ENCODE data around the gene DLX5.
"Not testable (repeated sequence)": the region's sequence is repeated elsewhere in the genome, so short reads cannot be mapped to it uniquely, and the experiment has no call there.

The DLX5 gene

DNA sequence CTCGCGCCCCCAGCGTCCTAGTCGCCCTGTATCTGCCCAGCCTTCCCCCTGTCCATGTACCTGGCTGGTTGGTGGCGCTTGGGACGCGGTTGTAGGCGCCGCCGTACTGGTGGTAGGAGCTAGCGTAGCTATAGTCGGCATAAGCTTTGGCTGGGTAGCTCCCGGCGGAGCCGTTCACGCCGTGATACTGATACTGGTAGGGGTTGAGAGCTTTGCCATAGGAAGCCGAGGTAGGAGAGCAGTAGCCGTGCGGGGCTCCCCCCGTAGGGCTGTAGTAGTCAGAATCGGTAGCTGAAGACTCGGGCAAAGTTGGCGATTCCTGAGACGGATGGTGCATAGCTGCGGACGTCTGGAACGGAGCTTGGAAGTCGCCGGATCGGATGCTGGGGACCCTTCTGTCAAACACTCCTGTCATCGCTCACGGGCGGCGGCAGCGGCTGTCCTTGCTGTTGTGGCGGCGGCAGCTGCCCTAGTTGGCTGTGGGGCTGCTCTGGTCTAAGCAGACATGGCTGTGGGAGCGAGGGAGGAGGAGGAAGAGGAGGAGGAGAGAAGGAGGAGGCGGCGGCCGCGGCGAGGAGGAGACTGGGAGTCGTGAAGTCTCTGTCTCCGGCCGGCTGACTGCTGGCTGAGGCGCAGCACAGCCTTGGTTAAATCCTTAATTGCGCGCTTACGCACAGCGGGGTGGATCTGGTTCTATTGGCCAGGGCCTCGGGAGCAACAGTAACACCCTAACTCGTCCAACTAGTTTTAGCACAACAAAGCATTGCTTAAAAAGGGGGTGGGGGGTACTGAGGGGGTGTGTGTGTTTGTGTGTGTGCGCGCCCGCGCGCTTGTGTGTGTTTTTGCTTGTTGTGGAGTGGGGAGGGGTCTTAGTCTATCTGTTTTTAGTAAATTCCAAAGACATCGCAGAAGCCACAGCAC lies at the start of gene DLX5:
TSS of gene DLX5 (minus strand) at position 623 of the 921 bp plus-strand sequence. CDS start at position 415, 208 bp downstream.
- peak; percentile 69 to 82 for DNase-seq

DNA sequence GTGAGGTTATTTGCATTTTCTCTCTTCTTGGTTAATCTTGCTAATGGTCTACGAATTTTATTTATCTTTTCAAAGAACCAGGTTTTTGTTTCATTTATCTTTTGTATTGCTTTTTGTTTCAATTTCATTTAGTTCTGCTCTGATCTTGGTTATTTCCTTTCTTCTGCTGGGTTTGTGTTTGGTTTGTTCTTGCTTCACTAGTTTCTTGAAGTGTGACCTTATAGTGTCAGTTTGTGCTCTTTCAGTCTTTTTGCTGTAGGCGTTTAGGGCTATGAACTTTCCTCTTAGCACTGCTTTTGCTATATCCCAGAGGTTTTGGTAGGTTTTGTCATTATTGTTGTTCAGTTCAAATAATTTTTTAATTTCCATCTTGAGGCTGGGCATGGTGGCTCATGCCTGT lies 47.4 kb upstream of the DLX5 start:
- DNase-seq: not testable (repeated sequence)

DNA sequence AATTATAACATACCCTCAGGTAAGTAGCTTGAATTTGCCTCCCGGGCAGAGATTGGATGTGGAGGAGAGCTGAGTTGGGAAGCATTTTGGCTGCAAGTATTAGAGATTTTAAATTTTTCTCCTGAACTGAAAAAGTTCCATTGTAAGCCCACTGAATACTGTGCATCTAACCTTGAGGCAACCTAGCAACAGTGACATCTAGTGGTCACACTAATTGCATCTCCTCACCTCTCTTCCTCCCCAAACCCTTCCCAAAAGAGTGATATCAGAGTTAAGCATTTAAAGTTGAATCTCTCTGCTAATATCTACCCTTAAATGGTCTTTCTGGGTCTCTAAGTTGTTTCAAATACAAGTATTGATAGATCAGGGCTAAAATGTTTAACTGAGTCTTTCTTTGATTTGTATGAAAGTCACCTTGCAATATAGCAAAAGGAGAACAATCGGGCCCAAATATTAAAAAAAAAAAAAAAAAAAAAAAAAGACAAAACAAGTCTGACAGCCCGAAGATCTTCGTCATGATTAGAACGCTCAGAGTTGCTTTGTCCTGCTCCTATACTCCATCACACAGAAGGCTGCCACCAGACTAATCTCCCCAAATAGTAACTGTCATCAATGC lies 40.4 kb upstream of the DLX5 start:
- DNase-seq: peak in 1 of 2 experiments; percentile 49

DNA sequence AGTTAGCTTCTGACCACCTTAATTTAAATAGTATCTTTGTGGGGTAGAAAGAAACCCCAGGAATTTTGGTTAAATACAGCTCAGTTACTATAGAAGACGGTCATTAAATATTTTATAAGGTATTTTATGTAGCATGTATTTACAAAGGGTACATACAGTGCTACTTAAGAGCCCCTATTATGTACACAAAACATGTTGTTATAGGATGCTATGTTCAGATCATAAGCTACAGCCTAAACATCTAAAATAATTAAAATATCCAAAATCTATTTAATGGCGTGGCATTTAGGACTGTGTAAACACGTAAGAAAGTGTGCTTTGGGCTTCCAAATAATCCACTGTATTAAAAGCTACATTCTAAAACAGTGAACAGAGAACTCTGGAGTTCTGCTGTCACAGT lies 39.4 kb upstream of the DLX5 start:
- DNase-seq: no peak

DNA sequence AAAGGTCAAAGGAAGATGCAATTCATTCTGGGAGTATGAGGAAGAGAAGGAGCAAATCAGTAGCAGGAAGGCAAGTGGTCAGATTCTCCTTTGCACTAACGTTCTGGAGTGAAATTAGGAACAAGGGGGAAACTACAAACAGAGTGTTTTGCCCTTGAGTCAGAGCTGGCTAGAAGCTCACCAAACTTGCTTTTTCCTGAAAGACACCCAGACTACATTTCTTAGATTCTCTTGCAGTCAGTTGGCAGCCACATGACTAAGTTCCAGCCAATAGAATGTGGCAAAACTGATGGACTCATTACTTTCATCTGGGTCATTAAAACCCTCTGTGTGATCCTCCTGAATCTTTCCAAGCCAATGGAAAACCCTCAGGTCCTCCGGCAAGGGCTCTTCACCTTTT lies 18.6 kb upstream of the DLX5 start:
- no peak for DNase-seq

DNA sequence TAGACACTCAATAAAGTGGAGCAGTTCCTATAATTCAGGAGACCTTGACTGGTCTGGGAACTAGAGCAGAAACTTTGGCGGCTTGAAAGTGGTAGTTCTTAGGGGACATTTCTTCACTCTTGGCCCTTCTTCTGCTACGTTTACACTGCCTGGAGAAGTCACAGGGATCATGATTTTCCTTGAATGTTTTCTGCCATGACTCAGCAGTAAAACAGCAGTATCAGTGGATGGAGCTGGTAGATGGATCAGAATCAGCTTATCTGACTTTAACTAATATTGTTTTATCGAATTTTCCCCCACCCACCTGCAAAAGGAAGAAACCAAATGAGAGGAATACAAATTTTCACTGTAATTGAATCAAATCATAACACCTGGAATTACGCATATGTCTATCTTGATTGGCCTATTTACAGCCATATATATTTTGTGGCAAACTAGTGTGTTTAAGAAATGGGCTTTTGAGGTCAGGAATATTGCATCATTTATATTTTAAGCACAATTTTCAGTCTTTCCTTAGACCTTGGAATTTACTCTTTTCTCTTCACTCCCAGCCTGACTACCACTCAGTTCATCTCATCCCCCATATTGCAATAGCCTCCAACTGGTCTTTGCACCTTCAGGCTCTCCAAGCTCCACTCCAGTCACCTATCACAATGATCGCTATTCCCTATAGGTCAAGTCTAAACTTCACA lies 14.9 kb upstream of the DLX5 start:
- DNase-seq: no peak

DNA sequence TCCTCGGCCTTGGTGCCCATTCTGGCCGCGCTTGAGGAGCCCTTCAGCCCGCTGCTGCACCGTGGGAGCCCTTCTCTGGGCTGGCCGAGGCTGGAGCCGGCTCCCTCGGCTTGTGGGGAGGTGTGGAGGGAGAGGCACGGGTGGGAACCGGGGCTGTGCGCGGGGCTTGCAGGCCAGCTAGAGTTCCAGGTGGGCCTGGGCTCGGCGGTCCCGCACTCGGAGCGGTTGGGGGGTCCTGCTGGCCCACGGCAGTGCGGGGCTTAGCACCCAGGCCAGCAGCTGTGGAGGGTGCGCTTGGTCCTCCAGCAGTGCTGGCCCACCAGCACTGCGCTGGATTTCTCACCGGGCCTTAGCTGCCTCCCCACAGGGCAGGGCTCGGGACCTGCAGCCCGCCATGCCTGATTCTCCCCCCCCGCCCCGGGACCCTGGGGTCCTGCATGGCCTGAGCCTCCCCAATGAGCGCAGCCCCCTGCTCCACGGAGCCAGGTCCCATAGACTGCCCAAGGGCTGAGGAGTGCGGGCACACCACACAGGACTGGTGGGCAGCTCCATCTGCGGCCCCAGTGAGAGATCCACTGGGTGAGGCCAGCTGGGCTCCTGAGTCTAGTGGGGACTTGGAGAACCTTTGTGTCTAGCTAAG lies 9.7 kb upstream of the DLX5 start:
- not testable (repeated sequence) for DNase-seq

DNA sequence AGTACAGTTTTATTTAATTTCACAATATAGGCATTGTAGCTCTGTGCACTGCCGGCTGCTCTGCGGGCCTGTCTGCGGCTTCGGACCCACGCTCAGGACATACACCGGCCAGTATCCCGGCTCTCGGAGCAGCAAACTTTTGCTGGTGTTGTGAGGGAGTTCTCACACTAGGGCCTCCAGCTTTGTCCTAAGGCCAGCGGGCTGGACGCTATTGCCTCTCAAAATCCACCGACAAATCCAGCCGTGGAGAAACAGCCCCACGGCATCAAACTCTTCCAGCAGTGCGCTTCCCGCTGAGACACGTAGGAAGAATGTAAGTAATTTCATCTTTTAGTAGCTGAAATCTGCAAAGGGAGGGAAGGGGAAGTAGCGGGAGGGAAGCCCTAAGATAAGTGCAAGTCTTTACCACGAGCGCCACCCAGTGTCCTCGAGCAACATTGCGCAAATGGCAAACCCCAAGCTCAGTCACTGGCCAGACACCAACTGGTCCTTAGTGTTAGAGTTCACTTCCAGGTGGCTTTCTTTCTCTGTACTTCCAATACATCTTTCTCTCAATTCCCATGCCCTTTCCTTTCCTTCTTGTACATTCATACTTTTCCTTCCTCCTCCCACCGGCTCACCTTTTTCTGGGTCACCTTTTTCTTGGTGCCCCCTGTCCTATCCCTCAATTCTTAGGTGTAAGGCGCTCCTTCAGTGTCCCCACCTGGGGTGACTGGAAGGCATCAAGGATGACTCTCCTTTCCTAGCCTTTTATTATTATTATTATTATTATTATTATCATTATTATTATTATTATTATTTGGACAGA lies 3.0 kb upstream of the DLX5 start:
- peak; percentile 57 to 77 for DNase-seq

DNA sequence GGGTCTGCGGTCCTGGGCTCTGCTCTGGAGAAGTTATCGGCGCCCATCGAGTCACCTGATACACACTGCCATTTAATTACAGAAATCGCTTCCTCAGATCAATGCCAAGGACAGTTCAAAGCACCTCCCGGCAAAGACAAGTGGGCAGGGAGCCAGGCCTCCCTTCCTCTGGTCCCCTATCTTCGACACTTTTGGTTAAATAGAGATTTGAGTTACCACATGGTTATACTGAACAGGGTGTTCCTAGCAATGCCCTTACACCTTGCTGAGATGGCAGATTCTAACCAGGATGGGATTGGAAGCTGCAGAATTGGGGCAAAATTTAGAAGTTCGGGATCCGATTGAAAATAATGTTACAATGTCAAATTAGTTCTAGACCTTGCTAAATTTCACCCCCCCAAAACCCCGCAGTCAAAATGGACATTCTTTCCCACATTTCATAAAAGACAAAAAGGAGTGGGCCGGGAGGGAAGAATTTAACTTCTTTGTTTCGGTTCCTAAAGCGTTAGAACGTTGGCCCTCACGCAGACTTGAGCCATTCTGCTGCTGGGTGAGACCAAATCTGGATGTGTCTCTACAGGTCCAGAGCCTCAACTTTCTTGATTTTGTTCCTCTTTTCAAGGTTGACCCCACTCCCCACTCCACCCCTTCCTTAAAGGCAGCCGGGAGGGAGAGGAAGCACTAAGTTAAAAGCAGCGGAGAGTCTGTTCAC lies 2.2 kb upstream of the DLX5 start:
- DNase-seq: no peak

DNA sequence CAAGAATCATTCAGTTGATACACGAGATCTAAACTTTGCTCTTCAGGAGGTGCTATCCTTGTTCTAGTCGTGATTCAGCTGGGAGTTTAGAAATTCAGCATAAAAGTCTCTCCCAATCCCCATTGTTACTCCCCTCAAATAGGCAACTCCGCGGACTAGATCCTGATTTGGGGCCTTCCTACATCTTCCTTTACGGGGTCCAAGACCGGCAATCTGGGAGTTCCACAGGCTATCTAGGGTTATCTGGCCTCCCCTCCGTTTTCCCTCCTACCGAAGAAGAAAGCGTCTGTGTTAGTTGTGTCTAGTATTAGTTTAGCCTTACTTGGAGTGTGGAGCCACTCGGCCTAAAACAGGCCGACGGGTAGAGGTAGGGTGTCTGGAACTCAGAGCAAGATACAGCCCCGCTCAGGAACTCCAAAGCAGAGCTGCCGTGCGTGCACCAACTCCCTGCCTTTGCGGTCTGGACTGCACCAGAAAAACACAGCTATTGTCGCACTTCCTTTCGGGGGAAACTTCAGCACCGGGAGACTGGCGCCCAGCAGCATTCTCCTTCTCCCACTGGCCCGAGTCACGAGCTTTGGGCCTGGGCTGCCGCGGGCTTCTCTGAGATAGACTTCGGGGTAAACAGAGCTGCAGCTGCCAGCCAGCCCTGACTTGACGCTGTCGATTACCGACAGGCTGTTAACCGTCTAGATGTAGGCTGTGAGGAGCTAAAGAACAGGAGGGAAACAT lies 1.5 kb upstream of the DLX5 start:
- no peak for DNase-seq

DNA sequence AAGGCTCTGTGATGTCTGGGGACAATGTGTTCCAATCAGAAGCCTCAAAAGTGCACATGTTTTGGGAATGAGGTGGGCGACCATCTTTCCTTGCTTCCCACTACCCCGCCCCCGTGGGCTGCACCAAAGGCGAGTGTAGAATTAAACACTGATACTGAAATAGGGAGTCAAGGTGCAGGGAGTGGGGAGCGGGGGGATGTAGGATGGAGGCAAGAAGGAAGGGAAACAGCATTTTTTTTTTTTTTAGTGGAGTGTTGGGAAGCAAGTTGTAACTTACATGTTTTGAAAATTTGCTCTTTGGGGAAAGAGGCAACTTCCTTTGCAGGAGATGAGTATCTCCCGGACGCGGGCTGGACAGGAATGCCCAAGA lies 484 bp upstream of the DLX5 start:
- no peak for DNase-seq

DNA sequence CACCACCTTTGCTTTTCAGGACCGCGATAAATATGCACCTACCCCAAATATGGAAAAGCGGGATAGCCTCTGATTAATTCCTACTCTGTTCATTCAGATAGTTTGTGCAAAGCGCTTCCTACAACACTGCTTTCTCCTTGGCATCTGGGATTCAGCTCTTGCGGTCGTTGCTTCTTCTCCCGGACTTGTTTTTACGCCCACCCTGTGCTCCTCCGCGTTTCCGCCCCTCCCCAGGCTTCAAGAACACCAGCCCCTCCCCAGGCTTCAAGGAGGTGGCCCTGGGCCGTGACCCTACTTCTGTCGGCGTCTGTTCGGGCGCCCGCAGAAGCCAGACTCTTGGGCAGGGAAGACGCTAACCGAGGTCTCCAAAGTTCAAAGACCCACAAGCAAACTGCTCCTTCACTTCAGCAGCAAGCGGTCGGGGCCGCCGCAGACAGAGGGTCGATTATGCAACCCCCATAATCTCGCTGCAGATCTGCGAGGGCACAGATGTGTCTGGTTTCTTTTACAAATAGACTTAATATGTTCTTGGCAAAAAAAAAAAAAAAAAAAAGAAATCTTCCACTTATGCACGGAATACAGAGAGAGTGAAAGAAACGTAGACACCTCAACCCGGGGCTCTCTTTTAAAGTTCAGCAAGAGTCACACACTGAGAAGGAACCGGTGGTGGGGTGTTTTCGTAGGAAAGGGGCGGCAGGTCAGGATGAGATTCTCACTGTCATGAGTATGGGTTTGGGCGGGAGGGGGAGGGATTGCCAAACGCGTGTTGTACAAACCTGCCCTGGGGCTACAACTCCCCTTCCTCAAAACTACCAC lies 1.9 kb downstream of the DLX5 start:
- DNase-seq: no peak

DNA sequence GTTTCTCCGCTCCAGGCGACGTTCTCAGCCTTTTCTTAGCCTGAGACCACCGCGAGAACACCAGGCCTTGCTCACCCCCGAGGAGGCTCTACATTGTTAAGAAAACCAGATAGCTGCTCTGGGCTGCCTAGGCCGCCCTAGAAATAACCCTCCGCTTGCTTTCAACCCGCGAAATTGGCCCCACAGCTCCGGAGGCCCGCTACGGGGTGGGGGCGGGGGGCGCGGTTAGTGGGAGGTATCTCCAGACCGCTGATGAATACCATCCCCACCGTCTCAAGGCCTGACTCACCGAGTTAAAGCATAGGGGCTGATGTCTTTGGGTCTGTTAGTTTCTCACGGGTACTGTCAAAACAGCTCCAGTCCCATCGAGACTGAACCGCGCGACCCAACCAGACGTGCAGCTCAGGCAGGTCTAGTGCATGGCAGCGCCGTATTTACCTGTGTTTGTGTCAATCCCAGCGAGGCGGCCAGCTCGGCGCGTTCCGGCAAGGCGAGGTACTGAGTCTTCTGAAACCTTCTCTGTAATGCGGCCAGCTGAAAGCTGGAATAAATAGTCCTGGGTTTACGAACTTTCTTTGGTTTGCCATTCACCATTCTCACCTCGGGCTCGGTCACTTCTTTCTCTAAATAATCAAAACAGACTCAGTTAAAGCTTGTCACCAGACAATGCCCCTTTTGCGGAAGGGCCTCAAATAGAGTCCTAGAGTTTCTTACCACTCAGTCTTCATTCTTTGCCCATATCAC lies 2.7 kb downstream of the DLX5 start:
- no peak for DNase-seq

DNA sequence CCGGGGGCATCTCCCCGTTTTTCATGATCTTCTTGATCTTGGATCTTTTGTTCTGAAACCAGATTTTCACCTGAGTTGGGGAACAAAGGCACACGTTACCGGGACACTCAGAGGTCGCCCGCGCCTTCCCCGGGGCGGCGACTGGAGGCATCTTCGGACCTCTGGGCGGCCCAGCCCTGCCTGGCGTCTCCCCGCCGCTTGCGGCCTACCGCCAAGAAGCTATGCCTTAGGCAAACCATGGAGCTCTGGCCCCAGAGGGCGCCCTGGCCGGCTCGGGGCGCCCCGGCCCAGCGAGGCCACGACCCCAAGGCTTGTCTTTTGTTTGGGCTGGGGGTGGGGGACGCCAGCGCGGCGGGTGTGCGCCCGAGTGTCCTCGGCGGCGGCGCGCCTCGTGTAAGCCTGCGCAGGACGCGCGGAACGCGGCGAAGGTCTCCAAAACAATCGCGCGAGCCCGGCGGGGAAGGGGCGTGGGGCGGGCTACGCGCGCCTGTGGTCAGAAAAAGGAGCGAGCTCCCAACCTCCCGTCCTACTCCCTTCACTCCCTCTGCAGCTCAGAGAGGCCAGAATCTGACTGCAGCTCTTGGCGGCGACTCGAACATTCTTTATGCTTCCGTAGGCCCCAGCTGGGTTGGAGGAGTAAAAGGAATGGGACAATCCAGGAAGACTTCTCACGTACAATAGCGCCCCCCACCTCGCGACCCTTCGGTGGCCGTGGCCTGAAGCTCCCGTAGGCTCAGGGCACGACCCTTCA lies 3.5 kb downstream of the DLX5 start:
- DNase-seq: no peak

DNA sequence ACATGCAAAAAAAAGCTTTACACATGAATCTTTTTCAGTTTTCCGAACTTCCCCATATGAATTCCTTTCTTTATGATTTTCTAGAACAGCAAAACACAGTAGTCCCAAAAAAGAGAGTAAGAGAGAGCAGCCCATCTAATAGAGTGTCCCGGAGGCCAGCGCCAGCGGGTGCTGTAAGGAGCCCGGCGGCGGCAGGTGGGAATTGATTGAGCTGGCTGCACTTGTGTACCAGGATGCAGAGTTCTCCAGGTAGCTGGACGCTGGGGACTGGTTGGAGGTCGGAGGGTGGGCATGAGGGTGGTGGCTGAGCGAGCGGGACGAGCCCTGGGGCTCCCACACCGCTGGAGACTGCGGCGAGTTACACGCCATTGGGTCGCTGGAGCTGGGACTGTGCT lies 4.0 kb downstream of the DLX5 start:
- no peak for DNase-seq

DNA sequence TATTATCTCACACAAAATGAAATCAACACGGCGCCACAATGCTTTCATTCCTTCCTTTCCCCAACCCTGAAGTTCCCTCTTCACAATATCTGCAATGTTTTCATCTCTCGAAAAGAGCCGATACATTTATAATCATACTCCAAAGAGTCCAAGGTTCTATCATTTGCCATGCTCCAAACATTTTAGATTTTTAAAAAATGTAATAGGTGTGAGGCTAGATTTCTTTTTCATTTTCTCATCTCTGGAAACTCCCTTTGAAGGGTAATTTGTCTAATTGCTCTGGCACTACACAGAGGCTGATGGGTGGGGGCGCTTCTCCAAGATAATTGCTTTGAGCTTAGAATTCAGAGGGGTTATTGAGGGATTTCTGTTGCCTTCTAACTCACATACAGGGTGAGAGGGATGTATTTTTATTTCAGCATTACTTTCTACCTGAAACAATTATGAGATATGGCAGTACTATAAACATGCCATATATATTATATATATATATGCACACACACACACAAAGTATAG lies 4.9 kb downstream of the DLX5 start:
- DNase-seq: no peak

DNA sequence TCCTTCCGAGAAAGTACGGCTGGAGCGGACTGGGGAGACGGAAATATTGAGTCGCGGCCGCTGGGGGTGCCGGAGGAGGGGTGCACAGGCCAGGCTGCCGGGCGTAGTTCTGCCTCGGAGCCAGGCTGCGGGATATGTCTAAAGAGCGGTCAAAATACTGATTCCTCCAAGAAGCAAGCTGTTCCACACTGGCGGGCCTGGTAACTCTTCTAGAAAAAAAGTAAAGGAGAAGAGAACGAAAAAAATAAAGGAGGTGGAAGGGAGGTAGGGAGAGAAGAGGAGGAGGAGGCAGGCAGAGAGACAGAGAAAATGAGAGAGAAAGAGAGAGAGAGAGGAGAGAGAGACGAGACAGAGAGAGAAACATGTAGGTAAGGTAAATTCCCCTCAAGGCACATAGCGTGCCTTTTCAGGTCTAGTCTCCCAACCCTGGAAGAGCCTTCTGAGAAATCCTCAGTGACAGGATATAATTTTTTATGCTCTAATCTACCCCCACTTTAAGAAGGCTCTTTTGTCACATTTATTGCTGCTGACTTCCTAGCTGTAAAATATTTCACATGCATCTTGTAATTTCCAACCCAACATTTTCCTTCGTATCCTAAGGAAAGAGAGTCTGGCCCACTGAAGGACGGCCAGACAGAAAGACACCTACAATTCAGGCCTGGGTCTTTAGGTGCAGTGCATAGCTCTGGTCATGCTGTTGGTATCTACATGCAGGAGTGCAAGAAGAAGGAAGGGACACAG lies 5.7 kb downstream of the DLX5 start:
- DNase-seq: no peak
